HG03520 (cell line): Measurements from ENCODE around the gene NELFA.

Experiments used
- ATAC-seq: cut with Tn5 transposase; IDR thresholded peaks from one replicate; pipeline ENCODE4 v1.9.1; 2021; ENCODE audit warnings: mild to moderate bottlenecking, moderate library complexity; ENCODE audit not compliant: unreplicated experiment

Gene NELFA

GRCh38 chr4:1940566-1940965 is 68.2 kb downstream of the NELFA start:
- ATAC-seq: no peak

GRCh38 chr4:1939664-1940509 is 68.9 kb downstream of the NELFA start:
- ATAC-seq: no peak

GRCh38 chr4:1938027-1938426 is 70.7 kb downstream of the NELFA start:
- ATAC-seq: no peak

- no peak for ATAC-seq
Observed at GRCh38 chr4:1937550-1937949, 71.2 kb downstream of the NELFA start.

GRCh38 chr4:1933700-1934099 is 75.1 kb downstream of the NELFA start:
- ATAC-seq: no peak

GRCh38 chr4:1932736-1933135 is 76.0 kb downstream of the NELFA start:
- ATAC-seq: no peak
